HS-27A (cell line): ENCODE data around the gene SHISAL2A.
"Not testable (repeated sequence)": the region's sequence is repeated elsewhere in the genome, so short reads cannot be mapped to it uniquely, and the experiment has no call there.

Source experiments
- DNase-seq: peaks from one replicate; pipeline ENCODE4 v3.0.0-alpha.2; 2012; ENCODE audit warnings: low read depth, missing footprints

Gene SHISAL2A

DNA sequence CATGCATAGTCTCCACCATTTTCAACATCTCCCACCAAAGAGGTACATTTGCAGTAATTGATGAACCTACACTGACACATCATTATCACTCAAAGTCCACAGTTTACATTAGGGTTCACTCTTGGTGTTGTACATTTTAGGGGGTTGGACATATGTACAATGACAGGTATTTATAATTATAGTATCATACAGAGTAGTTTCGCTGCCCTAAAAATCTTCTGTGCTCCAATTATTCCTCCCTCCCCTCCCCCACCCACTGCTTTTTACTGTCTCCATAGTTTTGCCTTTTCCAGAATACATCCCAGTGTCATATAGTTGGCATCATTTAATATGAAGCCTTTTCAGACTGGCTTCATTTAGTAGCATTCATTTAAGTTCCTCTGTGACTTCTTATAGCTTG lies 51.6 kb downstream of the SHISAL2A start:
- DNase-seq = no peak

DNA sequence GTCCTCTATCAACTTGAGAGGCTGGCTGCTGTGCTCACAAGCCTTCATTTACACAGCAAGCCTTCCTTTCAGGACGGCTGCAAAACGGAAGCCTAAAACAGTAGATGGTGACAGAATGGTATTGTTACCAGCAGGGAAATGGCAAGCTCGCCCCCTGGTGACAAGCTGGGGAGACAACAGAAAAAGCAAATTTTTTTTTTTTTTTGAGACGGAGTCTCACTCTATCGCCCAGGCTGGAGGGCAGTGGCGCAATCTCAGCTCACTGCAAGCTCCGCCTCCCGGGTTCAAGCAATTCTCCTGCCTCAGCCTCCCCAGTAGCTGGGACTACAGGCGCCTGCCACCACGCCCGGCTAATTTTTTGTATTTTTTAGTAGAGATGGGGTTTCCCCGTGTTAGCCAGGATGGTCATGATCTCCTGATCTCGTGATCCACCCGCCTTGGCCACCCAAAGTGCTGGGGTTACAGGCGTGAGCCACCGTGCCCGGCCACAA lies 53.3 kb downstream of the SHISAL2A start:
- DNase-seq = not testable (repeated sequence)

DNA sequence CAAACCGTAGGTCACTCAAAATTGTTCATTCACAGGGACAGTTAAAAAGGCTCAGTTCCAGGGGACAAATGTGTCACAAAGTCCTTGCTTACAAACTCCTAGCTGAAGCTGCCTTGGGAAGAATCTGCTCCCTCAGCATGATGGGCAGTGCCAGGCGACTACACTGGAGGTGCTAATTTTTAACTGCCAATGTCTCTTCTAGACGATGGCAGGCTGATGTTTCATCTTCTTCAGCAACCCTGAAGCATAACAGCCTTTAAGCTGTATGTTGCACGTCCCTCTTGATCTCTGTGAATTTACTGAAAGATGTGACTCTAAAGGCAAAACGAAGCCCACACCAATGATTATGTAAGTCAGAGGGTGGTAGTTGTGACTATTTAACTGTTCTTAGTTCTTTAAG lies 53.9 kb downstream of the SHISAL2A start:
- no peak for DNase-seq

DNA sequence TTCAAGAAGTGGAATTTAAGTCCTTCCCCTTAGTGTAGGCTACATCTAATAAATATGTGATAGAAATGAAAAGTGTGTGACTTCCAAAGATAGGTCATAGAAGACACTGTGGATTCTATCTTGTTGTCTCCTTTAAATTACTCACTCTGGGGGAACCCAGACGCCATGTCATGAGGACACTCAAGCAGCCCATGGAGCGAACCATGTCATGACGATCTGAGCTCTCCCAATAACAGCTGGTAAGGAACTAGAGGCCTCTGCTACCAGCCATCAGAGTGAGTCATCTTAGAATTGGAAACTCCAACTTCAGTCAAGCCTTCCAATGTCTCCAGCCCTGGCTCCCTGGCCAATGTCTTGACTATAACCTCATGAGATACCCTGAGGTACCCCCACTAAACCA lies 58.9 kb downstream of the SHISAL2A start:
- no peak for DNase-seq

DNA sequence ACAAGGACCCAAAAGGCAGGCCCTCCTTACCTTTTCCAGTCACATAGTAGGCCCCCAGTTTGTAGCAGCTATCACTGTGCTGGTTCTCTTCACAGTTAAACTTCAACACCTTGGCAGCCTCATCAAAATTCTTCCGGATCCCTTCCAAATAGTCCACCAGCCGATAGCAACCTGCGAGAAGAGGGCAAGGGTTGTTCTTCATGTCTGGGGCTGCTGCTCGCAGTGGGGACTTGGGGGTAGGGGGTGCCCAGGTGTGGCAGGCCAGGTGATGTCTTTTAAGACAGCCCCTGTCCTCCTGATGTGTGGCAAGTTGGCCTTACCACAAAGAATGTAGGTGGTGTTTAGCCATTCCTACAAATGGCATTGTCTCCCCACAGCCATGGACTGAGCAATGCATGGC lies 59.7 kb downstream of the SHISAL2A start:
- DNase-seq = no peak

DNA sequence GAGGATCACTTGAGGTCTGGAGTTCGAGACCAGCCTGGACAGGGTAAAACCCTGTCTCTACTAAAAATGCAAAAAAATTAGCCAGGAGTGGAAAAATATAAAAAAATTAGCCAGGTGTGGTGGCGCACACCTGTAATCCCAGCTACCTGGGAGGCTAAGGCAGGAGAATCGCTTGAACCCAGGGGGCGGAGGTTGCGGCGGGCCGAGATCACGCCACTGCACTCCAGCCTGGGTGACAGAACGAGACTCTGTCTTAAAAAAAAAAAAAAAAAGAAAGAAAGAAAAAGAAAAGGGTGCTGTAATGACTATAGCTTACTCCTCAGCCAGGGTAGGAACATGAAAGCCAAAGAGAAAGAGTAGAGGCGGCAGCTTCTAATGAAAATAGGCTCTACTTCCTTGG lies 60.4 kb downstream of the SHISAL2A start:
- not testable (repeated sequence) for DNase-seq

DNA sequence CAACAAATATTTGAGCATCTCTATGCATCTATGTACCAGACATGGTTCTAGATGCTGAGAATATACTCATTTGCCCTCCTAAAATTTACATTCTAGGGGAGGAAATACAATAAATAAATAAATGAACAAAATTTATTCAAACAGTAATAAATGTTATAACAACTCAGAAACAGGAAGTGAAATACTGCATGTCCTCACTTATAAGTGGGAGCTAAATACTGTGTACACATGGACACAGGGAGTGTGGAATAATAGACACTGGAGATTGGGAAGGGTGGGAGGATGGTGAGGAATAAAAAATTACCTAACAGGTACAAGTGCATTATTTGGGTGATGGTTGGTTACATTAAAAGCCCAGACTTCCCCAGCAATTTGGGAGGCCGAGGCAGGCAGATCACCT lies 60.9 kb downstream of the SHISAL2A start:
- no peak for DNase-seq

DNA sequence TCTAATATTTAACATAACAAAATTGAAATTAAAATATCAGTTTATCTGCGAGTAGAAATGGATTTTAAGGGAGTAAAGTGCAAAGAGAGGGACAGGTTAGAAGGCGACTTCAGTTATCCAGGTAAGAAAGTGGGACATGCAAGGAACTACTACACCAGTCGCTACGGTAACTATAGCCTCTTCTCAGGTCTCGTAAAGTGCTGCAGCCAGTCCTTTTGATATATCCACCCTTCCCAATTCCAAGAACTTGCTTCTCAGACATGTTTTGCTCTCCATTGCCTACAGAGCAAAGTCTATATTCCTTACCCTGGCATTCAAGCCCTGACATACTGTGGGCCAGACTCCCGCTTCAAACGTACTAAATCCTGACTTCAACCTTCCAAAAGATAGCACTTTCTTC lies 62.7 kb downstream of the SHISAL2A start:
- DNase-seq = no peak

DNA sequence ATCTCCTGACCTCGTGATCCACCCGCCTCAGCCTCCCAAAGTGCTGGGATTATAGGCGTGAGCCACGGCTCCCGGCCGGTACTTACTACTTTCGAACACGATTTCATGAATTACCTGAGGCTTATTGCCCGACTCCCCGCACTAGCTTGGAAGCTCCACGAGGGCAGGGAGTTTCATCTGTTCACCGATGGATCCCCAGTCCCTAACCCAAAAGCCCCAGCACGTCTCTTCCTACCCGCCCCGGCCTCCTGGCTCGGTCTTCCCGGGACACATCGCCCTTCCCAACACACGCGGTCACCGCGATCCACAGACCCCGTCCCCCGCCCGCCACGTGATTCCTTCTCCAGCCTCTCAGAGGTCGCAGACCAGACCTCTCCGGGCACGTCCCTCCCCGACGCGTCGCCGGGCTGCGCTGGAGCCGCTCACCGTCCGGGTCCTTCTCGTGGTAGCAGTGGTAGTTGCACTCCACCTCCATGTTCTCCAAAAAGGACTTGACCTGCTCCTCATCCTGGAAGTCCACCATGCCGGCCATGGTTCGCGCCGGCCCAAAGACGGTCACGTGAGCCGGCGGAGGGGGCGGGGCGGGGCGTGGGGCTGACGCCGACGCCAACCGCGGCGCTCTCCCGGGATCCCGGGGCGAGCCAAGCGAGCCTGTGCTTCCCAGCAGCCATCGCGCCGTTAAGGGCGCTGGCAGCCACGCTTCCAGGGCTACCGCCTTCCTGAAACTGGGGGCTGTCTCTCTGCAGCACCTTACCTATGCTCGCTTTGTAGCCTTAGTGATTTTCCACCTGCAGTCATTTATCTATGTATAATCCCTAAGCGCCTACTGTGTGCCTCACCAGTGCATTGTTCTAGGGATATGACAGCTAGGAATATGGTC lies 65.1 kb downstream of the SHISAL2A start, which contains the start of gene COA7:
Gene COA7 (minus strand): TSS at position 553 of the 880 bp plus-strand sequence. CDS start 21 bp downstream, at position 532.
- peak; percentile 70 for DNase-seq

DNA sequence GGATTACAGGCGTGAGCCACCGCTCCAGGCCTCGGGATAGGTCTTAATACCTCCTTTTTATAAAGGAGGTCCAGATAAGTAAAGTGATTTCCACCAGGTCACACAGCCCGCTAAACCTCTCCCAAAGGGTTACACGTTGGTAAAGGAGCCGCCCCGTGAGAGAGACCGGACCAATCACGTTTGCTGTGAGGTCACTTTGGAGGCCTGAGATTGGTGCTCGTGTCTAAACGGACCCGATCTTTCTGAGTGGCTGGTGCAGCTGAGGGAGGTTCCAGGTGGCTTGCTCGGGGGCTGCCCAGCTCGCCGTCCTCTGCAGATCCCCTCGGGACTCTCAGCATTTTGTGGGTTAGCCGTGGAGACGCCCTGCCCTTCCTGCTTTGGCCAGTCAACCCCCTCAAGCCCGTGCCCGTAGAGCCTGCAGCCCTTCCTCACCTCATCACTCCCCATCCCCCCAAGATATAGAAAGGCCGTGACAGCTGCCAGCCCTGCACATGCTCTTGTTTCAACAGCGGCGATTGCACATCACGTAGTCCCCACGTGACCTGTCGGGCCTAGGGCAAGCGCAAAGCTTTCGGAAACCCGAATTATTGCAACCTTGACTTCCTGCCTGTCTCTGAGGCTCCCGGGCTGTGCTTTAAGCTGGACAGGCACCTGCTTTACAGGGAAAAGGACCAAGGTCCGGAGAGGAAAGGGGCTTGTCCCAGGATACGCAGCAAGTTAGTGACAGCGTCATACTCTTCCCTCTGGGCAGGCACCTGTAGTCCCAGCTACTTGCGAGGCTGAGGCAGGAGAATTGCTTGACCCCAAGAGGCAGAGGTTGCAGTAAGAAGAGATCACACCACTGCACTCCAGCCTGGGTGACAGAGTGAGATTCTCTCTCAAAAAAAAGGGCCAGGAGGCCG lies 70.2 kb downstream of the SHISAL2A start:
- peak; percentile 57 for DNase-seq

DNA sequence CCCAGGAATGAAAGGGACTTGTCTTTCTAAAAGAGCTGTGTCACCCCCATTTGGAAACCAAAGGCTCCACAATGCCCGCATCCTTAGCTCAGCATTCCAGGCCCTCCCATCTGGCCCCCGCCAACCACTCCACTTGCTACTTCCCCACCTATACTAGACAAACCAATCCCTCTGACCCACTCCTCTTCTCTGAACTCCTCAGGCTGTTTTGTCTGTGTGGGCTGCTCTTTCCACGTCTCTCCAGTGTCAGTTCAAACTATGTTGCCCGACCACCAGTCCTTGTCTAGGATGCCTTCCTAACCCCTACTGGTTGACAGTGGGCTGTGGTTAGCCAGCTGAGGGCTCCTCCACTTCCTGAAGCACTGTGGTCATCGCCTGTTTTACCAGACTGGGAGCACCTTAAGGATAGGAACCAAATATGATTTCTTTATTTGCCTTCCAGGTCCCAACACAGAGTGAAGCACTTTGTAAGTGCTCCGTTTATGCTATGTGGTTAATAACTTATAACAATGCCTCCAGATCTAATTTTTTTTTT lies 73.2 kb downstream of the SHISAL2A start:
- DNase-seq = no peak
